GM18526 (cell line): ENCODE data around the gene SP5.

Experiments used
- POLR2A ChIP-seq: IDR thresholded peaks from 3 replicates; pipeline ENCODE4 v1.6.1; 2011; ENCODE audit not compliant: insufficient read length; ENCODE audit errors: extremely low read depth

SP5 gene

DNA sequence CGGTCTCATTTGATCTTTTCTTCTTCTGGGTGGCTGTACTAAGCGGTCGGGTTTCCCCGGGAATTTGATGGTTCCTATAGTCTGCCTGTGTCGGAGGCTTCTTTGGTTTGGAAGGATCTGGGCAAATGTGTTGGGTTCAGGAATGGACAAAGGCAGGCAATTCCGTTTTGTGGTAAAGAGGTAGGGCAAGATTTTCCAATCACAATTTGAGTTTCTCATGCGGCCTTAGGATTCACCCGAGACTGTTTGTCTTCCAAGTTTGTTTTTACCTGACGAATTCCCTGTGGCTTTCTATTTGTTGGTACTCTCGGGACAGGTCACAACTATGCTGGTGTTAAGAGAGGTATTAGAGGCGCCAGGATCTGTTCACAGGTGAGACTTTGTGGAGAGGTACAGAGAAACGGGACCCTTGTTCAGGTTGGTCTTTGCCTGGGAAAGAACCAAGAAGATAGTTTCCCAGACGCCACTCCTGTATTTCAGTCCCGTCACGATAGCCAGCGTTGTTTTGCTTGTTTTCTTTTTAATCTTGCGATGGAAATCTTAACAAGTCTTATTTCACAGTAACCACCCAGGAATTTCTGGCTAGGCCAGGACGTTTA lies 3.0 kb downstream of the SP5 start:
- no peak for TF ChIP-seq POLR2A

- TF ChIP-seq POLR2A: no peak
Measured at GRCh38 chr2:170719810-170720209, 4.7 kb downstream of the SP5 start.

DNA sequence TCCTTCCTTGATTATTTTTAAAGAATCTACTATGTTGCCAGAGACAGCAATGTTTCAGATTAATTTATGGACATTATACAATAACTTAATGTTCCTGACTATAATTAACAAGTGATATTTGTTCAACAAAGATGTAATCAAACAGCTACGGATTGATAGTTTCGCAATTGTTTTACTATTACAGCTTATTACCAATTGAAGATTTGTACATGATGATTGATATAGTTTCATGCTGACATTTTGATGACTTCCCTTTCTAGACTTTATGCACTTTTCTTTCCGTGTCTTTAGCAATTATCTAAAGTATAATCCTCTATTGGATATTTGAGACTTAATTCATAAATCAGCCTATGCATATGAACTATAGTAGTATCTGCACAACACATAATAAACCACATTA lies 6.5 kb downstream of the SP5 start:
- TF ChIP-seq POLR2A: no peak

DNA sequence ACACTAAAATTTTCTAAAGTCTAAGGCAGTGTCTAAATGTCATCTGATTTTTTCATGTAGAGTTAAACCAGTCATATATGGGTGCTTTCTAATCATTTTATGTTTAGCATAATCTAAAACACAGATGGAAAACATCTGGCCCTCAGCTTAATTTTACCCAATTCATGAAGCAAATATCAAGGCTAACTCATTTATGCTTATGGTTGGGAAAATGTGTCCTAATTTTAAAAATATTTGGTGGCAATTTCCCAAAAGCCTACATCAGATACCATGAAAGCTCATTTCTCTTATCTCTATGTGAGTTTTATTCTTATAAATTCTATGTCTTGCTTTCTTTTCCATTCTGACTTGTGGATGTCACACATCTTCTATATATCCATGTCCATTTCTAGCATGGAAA lies 7.2 kb downstream of the SP5 start:
- TF ChIP-seq POLR2A: no peak

DNA sequence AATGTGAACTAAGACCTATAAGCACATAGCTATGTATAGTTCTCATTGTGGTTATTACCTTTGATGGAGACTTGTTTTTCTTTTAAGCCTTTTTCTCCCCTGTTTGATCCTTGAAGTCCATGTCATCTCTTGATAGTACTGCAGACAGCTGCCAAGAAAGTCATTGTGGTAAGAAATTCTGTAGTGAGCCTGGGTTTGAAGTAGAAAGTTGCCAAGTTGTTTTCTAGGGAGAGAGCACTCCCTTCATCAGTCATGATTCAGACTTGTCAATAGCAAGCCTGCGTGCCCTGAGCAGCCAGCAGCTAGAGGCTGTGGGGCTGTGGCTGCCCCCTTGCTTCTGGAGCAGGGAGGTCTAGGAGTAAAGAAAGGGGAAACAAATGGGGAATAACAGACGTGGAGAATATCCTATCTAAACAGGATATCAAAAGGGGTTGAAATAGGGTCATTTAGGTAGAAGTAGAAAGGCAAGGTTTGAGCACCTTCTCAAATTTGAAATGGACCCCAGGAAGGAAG lies 8.4 kb downstream of the SP5 start:
- no peak for TF ChIP-seq POLR2A

- TF ChIP-seq POLR2A: no peak
Measured at GRCh38 chr2:170733798-170734600, 18.9 kb downstream of the SP5 start.

DNA sequence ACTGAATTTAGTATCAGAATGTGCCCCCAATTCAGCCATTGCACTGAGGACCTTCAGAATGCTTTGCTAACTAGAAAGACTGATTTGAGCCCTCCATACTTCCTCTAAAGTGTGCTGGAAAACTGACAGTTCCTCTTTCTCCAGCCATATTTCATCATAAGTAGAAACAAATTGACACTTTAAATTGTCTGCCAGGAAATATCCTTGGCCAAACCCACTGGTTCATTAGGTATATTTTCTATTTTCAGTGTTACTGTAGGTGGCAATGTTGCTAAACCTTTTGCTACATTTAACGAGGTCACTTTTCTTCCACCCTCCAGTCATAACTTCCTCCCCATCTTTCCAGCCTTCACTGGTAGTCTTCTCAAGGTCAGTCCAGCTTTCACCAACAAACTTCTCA lies 21.5 kb downstream of the SP5 start:
- no peak for TF ChIP-seq POLR2A

DNA sequence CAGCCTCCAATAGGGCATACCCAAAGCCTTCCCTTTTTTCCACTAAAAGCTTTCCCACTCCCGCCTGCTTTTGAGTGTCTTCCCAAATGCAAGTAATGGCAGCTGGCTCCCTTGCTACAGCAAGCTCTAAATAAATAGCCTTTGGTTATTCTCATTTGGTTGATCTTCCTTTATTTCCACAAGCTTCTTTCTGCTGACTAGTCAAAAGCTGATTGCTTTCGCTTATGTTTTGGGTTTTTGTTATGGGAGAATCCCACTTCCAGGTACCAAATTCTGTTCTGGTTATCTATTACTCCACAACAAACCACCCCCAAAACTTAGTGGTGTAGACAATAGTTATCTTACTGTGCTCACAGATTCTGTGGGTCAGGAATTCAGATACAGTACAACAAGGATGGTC lies 22.3 kb downstream of the SP5 start:
- TF ChIP-seq POLR2A: no peak

- no peak for TF ChIP-seq POLR2A
Measured at GRCh38 chr2:170737821-170738220, 22.7 kb downstream of the SP5 start.

DNA sequence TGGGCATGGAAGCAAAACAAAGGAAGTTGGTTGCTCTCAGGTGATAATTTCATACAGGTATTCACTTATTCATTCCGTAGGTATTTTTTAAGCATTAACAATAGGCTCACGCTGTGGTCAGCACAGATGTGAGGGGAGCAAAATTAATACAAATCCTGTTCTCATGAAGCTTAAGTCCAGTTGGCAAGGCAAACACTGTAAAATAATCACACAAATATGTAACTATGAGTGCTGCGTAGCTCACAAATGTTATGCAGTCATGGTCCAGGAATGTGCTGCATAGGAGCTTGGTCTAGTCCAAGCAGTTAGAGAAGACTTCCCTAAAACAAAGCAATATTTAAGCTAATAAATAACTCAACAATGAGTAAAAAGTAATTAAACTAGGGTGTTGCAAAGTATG lies 23.9 kb downstream of the SP5 start:
- TF ChIP-seq POLR2A: no peak

DNA sequence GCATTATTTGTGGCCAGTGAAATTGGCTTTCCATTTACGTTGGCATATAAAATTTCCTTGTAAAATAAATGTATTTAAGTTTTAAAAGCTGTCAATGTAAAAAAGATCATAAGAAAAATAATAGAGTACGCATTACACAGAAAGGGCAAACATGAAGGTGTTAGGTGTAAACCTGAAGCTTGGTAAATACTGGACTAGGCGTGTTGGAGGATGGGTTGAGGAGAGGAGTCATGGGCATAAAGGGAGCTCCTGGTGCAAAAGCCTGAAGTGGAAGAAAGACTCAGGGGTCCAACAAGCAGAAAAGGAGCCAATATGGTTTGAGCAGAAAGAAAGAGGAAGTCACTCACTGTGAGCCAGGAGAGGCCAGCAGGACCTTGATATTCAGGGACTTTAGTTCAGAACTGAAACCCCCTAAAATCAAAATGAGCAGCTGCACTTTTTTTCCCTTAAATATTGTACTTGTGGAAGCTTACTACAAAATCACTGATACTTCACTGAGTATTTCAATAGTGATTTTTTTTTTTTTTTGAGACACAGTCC lies 24.4 kb downstream of the SP5 start:
- no peak for TF ChIP-seq POLR2A

DNA sequence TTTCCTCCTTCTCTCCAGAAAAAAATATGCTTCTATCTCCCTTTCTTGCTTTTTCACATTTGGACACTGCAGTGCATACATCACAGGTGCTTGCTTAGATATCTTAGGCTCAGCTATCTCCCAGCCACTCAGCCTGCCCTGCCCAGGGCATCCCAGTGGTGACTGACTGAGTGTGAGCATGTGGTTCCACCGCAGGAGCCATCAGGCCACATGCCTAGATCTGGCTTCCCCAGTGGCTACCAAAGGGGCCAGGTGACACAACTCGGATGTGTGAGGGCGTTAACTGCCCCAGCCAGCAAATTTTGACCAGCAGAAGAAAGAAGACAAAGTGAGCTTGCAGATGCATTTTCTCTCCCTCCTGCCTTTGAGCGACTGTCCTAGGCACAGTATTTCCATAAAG lies 25.5 kb downstream of the SP5 start:
- no peak for TF ChIP-seq POLR2A

- TF ChIP-seq POLR2A: no peak
Measured at GRCh38 chr2:170742000-170742399, 26.9 kb downstream of the SP5 start.

- TF ChIP-seq POLR2A: no peak
Measured at GRCh38 chr2:170742896-170743529, 27.9 kb downstream of the SP5 start.

- TF ChIP-seq POLR2A: no peak
Measured at GRCh38 chr2:170743530-170744239, 28.5 kb downstream of the SP5 start.
